ENCODE results near the gene COL4A4.
"Not testable (repeated sequence)": the region's sequence is repeated elsewhere in the genome, so short reads cannot be mapped to it uniquely, and the experiment has no call there.

Gene COL4A4

DNA sequence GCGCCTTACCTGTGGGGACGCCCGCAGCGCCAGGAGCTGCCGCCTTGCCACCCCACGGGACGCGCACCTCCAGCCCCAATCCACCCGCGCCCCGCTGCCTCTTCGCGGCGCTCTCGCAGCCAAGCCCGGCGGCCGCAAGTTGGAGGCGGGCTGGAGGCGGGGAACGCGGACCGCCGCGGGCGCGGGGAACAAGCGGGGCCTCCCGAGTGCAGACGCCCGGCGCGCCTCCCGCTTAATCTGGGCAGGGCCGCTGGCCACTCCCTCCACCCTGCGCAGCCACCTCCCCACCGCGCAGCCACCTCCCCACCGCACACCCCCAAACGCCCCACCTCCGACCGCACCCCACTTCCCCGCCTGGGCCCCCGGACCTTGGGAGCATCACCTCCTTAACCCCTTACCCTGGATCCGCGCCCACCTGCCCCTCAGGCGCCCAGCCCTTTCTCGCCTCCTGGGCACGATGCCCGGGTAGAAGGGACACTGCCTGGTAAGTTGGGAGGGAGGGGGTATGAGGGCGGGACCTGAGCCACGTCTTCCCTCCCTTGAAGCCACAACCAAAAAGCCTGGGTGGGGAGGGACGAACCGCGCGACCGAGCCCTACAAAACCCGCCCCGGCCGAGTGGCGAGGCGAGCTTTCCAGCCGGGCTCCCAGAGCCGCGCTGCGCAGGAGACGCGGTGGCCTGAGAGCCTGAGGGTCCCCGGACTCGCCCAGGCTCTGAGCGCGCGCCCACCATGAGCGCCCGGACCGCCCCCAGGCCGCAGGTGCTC lies at the start of gene COL4A4, which contains the start of gene COL4A3:
Gene COL4A4, minus strand, starts transcription at position 208 of the 765 bp plus-strand sequence. CDS start 16,722 bp downstream, outside the sequence.
Gene COL4A3, plus strand, starts transcription at position 627 of the 765 bp plus-strand sequence. Its CDS starts 103 bp downstream, at position 730.
- DNase-seq = no peak

DNA sequence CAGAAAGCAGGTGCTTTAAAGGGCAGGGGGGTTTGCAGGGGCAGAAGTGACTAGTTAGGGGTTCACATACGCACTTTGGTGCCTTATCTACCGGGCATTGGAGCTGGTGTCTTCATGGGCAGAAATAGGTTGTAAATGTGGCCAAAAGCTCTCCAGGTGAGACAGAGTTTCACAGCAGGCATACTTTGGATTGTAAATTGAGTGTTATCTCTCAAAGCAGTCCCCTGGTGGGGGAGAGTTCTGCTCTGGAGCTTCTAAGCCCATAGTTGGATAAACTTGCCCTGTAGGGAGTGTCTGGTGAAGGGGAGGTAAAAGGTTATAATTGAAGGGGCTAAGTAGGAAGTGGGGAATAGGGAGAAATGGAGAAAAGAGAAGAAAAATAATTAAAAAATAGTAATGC lies 43.6 kb upstream of the COL4A4 start:
- no peak for DNase-seq

DNA sequence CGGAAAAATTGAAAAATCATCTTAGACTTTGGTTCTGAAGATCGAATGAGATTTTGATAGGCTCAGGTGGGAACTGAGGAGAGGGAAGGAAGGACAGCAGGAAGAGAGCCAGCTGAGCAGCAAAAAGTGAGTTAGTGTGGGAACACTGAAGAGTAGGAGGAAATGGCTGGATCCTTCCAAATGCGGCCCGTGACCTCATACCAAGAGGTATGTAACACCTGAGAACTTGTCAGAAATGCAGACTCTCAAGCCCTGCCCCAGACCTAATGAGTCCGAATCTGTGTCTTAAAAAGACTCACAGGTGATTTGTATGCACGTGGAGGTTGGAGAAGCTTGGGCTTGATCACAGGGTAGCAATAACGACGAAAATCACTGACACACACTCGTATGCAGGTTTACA lies 42.4 kb upstream of the COL4A4 start:
- DNase-seq = no peak

DNA sequence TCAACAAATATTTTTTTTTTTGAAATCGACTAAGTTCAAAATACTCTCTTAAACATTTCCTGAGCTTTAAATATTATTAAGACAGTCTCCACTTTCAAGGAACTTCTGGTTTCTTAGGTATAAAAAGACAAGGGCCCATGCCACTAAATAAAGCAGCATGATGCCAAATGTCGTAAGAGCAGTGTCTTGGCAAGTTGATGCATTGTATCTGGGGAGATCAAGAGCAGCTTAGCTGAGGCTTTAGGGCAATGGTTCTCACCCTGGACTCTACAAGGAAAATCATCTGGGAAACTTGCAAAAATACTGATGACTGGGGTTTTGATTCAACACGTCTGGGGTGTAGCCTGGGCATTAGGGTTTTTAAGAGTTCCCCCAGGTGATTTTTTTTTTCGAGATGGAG lies 41.7 kb upstream of the COL4A4 start:
- no peak for DNase-seq

DNA sequence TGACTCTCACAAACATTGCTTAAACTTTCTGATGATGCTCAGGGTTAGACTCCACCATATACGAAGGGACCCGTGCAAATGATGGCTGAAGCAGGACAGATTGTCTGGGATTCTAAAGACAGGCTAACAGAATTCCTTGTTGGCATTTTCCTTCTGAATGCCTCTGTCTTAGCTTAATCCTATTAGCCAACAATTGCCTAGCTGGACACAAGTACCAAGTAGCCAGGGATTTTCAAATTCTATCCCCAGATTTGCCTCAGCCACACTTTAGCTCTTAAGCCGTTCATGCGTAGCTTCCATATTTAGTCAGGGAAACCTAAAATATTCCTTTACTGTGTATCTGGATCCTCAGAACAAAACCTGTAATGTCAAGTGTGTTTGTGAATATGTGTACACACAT lies 40.4 kb upstream of the COL4A4 start:
- no peak for DNase-seq

DNA sequence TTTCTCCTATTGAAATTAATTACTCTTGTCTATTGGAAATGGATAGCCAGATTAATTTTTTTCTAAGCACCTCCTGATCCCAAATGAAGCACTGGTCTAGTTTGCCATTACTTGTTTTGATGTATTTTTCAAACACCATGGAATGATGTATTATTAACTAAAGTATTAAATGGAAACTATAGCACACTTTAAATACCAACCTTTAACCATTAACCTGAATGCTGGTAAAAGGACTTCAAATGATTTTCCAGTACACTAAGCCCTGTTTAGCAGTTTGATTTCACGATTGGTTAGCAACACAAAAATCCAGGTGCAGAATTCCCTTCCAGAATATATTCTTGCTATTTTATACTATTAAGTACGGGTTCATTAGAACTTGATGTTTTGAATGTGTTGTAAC lies 37.8 kb upstream of the COL4A4 start:
- DNase-seq = no peak

DNA sequence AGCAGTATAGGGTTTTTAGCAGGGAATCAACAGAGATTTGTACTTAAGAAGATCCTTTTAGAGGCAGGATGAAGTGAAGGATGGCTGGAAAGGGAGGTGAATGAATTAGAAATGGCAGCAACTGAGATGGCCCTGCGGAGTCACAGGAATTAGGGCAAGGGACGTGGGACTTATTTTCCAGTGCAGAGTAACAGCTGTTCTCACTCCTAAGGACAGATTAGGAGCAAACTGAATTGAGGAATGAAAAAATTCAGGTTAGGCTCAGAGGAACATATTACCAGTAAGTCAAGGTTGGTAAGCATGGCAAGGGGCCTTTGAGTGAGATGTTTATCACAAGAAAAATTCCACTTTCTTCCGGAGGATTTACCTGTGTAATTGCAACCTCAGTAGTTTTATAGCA lies 34.9 kb upstream of the COL4A4 start:
- DNase-seq = no peak

DNA sequence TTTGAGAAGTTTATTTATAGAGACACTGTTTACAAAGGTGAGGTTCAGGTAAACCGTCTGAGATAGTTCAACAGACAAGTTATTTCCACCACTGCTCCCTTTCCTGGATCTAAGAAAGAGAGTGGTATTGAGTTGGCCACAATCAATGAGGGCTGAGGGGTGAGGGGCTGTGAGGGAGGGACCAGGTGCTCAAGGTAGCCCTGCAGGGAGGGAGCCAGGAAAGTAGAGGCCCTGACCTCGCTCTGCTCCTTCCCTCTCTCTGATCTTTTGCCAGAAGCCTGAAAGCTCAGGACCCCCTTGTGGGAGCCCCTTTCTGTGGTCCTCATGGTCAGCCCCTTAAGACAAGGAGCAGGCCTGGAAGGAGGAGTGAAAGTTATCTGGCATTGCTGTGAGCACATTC lies 30.2 kb upstream of the COL4A4 start:
- no peak for DNase-seq

DNA sequence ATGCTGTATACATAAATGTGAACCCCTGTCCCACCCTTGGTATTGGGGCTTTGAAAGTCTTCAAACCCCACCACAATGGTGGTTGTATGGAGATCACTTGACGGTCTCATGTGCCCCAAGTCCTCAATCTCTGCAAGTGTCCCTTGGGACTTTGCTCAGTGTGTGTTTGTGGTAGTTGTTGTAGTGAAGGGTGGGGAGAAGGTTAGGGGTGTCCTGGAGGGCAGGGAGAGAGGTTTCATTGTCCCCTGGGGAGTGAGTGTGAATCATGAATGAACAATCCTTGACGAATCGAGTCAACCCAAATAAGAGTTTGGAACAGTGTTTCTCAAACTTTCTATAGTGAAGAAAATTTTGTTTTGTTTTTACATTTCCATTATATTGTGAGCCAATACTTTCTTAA lies 28.5 kb upstream of the COL4A4 start:
- no peak for DNase-seq

DNA sequence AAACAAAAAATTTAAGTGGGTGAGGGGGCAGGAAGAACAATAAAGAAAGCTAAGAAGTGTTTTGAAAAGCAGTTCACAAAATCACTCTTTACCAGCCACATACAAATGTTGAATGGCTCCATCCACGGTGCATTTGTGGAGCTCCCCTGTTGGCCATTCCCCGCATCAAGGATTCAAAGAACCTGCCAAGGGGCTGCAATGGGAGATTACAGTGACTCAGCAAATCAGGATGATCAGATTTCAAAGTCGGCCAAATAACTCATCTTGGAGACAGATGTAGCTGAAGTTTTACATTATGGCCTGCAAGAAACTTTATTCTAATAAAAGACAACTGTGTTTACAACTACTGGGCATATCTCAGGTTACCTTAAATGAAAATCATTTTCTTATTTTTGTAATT lies 27.4 kb upstream of the COL4A4 start:
- DNase-seq = no peak

DNA sequence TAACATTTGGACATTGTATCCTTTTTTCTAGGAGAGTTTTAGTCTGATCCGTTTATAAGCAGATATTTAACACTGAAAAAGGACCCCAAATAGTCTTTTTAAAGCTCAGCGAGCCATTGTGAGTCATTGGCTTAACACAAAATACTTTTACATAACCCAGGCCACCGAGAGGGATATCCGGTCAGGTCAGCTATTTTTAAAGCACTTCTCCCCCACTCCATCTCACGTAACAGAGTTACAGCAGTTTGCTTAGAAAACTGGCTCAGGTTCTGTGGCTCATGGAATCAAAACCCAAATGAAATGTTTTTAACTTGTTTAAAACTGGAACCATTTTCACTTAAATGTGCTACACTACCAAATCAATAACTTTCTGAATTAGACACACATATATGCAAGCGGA lies 24.3 kb upstream of the COL4A4 start:
- DNase-seq = no peak

DNA sequence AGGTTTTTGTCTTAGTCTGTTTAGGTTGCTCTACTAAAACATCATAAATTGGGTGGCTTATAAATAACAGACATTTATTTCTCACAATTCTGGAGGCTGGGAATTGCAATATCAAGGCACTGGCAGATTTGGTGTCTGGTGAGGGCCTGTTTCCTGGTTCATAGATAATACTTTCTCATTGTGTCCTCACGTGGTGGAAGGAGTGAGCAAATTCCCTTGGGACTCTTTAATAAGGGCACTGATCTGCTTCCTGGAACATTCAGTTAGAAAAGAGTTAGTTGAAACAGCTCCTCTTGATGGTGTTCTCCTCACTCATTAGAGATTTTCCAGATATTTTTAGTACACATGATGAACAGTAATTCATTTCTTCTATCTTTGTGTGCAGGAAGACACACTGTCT lies 22.7 kb upstream of the COL4A4 start:
- DNase-seq = no peak

DNA sequence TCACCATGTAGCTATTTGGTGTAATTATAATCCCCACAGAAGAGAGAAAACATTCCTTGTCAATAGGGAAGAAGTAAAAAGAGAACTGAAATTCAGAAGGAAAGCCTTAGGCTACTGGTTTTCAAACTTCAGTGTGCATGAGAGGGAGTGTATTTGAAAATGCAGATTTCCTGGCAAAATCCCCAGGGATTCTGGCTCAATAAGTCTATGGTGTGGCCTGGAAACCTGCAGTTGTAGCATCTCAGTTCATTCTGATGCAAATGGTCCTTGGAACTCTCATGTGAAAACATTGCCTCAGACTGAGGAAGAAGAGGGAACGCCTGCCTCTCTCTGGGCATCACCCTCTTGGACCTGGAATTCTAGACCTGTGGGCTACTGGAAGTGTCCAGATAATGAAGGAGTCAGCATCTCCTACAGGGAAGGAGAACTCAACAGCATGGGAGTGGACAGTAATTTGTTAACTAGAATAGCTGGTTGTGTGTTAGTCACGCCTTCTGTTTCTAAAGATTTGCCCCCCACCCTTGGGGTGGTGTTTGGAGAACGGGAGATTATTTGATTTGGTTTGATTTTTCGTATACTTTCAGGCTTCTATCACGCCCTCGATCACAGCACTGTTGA lies 21.7 kb upstream of the COL4A4 start:
- no peak for DNase-seq

DNA sequence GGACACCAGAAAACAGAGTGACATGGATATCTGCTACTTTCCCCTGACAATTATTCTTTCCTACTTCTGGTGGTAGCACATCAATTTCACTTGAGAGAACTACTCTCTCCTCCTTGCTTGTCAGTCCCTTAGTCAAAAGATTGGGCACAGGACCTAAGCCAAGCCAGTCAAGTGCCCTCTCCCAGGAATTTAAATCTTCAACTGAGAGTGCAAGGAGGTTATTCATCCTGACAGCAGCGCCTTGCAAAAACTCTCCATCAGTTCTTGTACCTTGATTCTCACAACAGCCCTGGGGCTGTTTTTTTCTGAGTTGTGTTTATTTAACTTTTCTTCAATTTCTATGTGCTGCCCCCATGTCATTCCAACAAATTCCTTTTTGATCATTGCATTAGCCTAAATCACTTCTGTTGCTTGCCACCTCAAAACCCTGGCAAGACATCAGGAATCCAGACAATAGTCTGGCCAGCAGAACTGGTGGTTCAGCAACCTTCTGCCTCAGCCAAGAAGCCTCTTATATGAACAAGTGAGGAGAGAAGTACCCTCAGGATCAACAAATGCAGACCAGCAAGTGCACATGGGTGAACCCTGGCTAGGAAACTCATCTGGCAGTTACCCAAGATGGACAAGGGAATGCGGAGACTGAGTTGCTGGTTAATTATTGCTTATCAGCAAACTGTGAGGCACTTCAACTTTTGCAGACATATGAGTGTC lies 19.8 kb upstream of the COL4A4 start:
- DNase-seq = no peak

DNA sequence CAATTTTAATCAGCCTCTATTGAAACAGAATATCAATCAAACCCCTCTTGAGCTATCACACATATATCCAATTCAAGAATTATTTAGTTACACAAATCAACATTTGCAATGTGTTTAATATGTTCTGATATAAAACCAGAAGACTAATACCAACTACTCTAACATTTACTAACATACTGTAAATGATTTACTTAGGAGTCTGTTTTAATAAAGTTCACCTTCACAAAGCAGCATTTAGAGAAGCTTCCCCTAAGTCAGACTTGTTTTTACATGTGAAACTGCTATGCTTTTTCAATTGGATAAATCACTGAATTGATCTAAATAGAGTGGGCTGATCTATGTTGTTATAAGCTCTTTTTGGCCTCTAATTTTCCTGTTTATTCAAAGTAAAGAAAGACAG lies 18.8 kb upstream of the COL4A4 start:
- DNase-seq = no peak

DNA sequence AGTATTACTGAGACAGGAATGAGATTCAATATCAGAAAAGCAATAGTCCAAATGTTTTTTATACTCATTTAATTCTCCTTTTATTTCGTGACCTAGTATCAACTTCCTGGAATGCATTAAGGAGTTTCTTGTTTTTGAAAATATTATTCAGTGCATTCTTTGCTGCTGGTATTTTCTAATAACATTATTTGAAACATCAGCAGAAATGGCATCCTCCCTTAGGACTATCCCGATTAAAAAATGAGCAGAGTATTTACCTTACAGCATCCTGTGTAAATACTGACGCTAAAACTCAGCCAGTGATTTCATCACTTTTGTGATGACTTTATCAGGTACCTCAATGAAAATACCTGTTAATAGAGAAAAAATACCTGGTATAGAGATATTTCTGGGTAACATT lies 16.8 kb upstream of the COL4A4 start:
- DNase-seq = no peak

DNA sequence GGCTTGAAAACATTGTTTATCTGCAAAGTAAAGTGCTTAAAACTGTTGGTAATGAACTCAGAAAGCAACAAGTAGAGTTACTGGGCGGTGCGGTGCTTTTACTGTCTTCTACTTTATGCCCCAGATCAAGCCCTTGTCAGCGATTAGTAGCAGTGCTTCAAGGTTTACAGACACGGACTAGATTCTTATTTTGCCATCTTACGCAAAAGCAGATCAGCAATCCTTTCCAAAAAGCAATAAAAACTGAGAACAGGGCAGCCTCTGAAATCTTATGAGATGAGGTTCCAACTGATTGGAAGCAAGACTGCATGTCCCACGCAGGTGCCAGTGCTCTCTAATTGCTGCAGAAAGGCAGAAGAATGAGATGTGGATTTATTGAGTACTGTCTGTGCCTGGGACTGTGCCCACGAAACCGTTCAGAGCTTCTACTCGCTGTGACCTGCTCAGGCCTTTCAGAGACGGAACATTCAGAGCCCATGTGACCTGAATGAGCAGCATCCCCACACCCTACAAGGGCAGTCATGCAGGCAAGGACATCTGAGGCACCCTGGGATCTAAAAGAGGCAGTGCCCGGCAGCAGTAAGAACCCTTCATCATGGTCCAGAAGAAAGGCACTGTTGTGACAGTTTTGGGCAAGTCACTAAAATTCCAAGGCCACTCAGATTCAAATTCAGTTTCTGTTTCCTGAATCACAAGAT lies 16.1 kb upstream of the COL4A4 start:
- no peak for DNase-seq

DNA sequence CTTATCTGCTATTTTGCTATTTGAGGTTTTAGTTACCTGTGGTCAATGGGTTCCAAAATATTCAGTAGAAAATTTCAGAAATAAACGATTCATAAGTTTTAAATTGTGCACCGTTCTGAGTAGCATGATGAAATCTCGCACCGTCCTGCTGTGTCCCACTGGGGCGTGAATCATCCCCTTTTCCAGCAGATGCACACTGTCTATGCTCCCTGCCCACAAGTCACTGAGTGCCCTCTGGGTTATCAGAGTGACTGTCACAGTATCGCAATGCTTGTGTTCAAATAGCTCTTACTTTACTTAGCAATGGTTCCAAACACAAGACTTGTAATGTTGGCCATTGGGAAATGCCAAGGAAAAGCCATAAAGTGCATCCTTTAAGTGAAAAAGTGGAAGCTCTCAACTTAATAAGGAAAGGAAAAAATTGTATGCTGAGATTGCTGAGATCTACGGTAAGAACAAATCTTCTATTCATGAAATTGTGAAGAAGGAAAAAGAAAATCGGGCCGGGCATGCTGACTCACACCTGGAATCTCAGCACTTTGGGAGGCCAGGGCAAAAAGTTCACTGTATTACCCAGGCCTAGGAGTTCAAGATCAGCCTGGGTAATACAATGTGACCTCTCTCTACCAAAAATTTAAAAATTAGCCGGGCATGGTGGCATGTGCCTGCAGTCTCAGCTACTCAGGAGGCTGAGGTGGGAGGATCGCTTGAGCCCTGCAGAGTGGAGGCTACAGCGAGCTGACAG lies 13.8 kb upstream of the COL4A4 start:
- DNase-seq = no peak

DNA sequence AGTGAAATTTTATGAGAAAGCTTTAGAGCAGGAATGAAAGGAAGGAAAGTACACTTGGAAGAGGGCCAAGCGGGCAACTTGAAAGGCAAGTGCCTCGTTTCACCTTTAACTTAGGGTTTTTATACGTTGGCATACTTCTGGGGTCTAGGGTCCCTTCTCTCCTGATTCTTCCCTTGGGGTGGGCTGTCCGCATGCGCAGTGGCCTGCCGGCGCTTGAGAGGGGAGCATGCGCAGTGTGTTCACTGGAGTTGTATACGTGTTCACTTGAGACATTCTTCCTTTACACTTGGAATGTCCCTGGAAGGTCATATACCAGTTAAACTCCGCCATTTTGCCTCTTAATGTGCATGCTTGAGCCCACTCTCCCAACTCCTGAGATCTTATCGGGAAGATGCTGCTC lies 7.8 kb upstream of the COL4A4 start:
- not testable (repeated sequence) for DNase-seq

DNA sequence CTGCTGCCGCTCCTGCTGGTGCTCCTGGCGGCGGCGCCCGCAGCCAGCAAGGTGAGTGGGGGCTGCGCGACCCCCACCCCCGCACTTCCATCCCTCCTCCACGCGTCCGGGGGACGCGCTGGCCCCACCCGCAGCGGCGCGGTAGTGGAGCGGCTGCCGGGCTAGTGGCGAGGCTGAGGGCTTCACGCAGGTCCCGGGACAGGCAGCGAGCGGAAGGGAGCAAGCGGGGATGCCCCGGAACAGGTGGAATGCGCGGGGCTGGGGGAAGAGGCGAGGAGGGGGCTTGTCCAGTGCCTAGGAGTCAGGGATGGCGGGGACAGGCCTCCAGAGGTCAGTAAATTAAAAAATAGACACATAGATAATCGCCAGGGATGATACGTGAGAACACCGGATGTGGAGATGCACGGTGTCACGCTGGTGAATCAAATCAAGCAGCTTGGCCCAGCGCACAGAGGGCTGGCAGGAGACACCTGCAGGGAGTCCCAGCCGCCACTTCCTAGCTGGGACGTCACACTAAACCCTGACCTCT lies 822 bp upstream of the COL4A4 start:
- no peak for DNase-seq

DNA sequence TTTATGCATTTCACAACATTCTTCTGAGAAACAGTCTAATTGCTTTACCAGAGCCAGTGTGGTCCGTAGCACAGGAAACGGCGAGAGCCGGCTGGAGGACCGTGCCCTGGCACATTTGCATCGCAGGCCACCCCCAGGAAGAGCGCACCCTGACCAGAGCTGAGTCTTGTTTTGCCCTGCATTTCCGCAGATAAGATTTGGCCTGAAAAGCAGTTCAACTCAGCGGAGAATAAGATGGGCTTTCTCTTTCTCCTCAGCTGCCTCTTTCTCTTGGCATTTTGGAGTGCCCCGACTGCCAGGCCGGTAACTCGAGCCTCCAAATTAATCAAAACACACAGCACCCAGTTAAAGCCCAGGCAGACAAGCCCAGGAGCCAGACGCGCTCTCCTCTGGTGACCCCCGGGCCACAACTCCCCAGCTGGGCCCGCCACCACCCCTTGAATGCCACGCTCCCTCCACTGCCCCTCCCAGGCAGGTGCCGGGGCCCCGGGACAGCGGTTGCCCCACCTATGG lies 464 bp downstream of the COL4A4 start:
- DNase-seq = no peak

DNA sequence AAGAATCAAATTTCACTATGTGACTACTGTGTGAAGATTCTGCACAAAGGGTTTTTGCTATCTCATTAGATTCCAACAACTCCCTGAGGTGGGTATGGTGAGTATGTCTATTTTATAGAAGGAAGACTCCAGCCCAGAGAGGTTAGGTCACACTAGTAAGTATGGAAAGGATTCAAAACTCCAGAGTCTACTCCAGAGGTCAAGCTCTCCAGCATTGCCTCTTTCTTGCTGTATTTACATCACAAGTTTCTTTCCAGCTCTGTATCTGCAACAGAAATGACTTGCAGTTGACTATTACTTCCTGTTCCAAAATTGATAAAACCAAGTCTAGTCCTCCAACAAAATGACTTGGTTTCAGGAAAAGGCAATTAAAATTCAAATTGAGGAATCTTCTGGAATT lies 2.1 kb downstream of the COL4A4 start:
- DNase-seq = no peak

Data from activated CD4-positive, alpha-beta T cell treated with anti-CD3 and anti-CD28 coated beads for 1 hour (primary cell).